Measurements from ENCODE around the gene KRTAP10-3. TPM values are rescaled to one million over a fixed set of nuclear protein-coding genes. Genes with fewer than 3 reads are reported as not detected.
A peak's percentile ranks its signal among the peaks of the same experiment; 100 is the strongest.

KRTAP10-3 gene
- total and polyA plus RNA-seq, 2 of the 13 experiments (the other 11 are each of a cell fraction or from before 2014, with no cell fraction given) = not detected

DNA sequence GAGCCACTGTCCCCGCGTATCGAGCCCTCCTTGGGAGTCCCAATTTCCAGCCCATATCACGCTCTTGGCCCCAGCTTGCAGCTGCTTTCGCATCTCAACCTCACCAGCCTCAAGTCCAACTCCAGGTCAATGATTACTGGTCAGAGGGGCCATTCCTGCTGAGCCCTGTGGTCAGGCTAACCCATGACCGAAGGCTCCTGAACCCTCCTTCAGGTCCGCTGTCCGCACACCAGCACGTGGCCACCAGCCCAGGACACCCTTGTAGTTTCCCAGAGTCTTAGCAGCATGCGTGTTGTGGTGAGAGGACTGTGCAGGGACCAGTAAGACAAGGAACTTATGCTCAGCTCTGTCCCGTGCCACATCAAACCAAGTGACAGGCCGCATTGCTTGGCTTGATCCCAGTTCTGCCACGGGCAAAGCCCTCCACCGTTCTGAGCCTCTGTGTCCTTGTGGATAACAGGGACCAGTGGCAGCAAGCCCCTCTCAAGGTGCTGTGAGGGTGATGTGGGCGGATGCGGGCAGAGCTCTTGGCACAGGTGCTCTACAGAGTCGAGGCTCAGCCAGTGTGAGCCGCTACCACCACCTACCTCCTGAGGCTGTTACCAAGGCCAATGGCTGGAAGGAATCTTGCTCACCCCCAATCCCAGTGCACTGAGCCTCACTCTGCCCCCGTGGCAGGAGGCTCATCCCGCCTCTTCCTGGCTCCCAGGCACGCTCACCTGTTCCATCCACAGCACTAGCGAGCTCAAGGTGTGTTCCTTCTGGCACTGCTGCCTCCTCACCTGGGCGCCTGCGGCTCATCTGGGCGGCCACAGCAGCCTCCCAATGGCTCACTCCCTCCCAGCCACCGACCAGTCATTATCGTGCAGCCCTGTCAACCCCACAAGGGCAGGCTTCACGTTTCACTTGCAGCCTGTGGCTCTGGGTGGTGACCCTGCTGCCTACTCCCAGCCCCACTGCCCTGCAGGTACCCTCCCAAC, 39.0 kb downstream of the KRTAP10-3 start:
- no peak for DNase-seq (ENCODE audit: low spot score)
- H3K27me3 ChIP-seq (ENCODE audit: control insufficient read depth in 1 of 2, insufficient read depth in 2 of 2, low read length in 2 of 2) = no peaks in the 10 kb centered on the region
- FAIRE-seq = no peak
- no peak overlapping the region for H3K9ac ChIP-seq (ENCODE audit: insufficient read depth, low read depth, low read length)
- 90% methylated on average over 15 of the region's 28 CpGs for WGBS (ENCODE audit: low lambda C conversion rate)
- H3K4me1 ChIP-seq (ENCODE audit: insufficient read depth, low read length) = peaks cover 38% of the 10 kb centered on the region
- intact Hi-C loops (cut with micrococcal nuclease; ENCODE audit: unreplicated experiment) (no loop called here), in situ Hi-C loops (cut with HindIII; ENCODE audit: extremely low pct_ligation_motif_present, low pct_unique_long_range_greater_than_20kb) (no loop called here)
- POLR2A ChIA-PET = no interaction called here
- CTCF ChIA-PET (ENCODE audit: low intra/inter-chr PET ratio, low total read pairs) = no interaction called here
- H3K9me3 ChIP-seq (ENCODE audit: low read length) = no peaks in the 10 kb centered on the region
- no peak overlapping the region for H3K4me2 ChIP-seq (ENCODE audit: low read depth, low read length)
- no peak overlapping the region for H3K4me3 ChIP-seq (replicated peaks in 1 of 3; ENCODE audit: insufficient read depth in 1 of 3, low read depth in 2 of 3, low read length in 3 of 3)
- no peaks in the 10 kb centered on the region for H4K20me1 ChIP-seq (ENCODE audit: insufficient read depth, low read length)
- no peaks in the 10 kb centered on the region for H3K36me3 ChIP-seq (replicated peaks in 1 of 2; ENCODE audit: control insufficient read depth in 1 of 2, insufficient read depth in 2 of 2, low read length in 2 of 2)
- no peak for ATAC-seq
- BruUV-seq (replicated peaks) = no TSS peak
- H3K79me2 ChIP-seq (ENCODE audit: insufficient read depth, low read length) = no peaks in the 10 kb centered on the region
- H3K27ac ChIP-seq (ENCODE audit: extremely low read length, insufficient read depth, low read length) = no peak overlapping the region
- TF ChIP-seq ZNF761 (CRISPR knock-in tag; conservative IDR thresholded peaks at IDR 0.05) (no peak), AGO2 (optimal IDR thresholded peaks at IDR 0.05; ENCODE audit: low read depth, low read length) (peak; percentile 71)
- no peak overlapping the region for H2AFZ ChIP-seq (ENCODE audit: low read length)

DNA sequence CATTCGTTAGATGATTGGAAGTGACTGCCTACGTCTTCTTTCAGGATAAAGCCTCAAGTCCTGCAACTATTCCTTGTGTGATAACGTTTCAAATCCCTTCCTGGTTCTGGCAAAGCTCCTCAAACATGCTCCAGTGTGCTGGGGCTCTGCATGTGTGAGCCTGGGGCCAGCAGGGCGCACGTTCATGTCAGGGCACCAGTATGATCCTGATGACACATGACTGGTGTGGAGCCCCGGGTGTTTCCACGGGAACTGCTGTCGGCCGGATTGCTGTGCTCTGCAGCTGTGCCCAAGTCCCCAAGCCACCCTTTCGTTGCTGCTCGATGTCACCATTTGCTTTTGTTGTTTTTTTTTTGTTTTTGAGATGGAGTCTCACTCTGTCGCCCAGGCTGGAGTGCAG, 39.9 kb downstream of the KRTAP10-3 start:
- Histone ChIP-seq H3K4me2 (ENCODE audit: low read depth, low read length) (peak overlapping the region; percentile 57; the same call in 1 of the 2 replicates), H3K79me2 (ENCODE audit: insufficient read depth, low read length) (no peaks in the 10 kb centered on the region), H4K20me1 (ENCODE audit: insufficient read depth, low read length) (no peaks in the 10 kb centered on the region), H3K4me1 (ENCODE audit: insufficient read depth, low read length) (peaks cover 41% of the 10 kb centered on the region), H2AFZ (ENCODE audit: low read length) (no peak overlapping the region), H3K36me3 (replicated peaks in 1 of 2; ENCODE audit: control insufficient read depth in 1 of 2, insufficient read depth in 2 of 2, low read length in 2 of 2) (no peaks in the 10 kb centered on the region), H3K9ac (ENCODE audit: insufficient read depth, low read depth, low read length) (no peak overlapping the region), H3K9me3 (ENCODE audit: low read length) (no peaks in the 10 kb centered on the region), H3K27me3 (ENCODE audit: control insufficient read depth in 1 of 2, insufficient read depth in 2 of 2, low read length in 2 of 2) (no peaks in the 10 kb centered on the region), H3K27ac (ENCODE audit: extremely low read length, insufficient read depth, low read length) (no peak overlapping the region), H3K4me3 (replicated peaks in 1 of 3; ENCODE audit: insufficient read depth in 1 of 3, low read depth in 2 of 3, low read length in 3 of 3) (no peak overlapping the region)
- CTCF ChIA-PET (ENCODE audit: low intra/inter-chr PET ratio, low total read pairs) = no interaction called here
- 91% methylated on average over 12 of the region's 12 CpGs for WGBS (ENCODE audit: low lambda C conversion rate)
- ATAC-seq (no peak), FAIRE-seq (no peak), DNase-seq (ENCODE audit: low spot score) (no peak)
- POLR2A ChIA-PET = interaction anchor here (0.8 kb wide), 1 partner anchor 13 kb away, joined by 4 read pairs; no protein-coding TSS in a partner anchor
- no TSS peak for BruUV-seq (replicated peaks)
- TF ChIP-seq ZC3H13 (CRISPR knock-in tag; IDR thresholded peaks at IDR 0.05) (0 out of 2 replicates have a peak, but pooled peaks have one; percentile 14), ZNF260 (CRISPR knock-in tag; IDR thresholded peaks at IDR 0.05; ENCODE audit: borderline replicate concordance, low read depth) (no peak)
- TF ChIP-seq, protein P1, sequence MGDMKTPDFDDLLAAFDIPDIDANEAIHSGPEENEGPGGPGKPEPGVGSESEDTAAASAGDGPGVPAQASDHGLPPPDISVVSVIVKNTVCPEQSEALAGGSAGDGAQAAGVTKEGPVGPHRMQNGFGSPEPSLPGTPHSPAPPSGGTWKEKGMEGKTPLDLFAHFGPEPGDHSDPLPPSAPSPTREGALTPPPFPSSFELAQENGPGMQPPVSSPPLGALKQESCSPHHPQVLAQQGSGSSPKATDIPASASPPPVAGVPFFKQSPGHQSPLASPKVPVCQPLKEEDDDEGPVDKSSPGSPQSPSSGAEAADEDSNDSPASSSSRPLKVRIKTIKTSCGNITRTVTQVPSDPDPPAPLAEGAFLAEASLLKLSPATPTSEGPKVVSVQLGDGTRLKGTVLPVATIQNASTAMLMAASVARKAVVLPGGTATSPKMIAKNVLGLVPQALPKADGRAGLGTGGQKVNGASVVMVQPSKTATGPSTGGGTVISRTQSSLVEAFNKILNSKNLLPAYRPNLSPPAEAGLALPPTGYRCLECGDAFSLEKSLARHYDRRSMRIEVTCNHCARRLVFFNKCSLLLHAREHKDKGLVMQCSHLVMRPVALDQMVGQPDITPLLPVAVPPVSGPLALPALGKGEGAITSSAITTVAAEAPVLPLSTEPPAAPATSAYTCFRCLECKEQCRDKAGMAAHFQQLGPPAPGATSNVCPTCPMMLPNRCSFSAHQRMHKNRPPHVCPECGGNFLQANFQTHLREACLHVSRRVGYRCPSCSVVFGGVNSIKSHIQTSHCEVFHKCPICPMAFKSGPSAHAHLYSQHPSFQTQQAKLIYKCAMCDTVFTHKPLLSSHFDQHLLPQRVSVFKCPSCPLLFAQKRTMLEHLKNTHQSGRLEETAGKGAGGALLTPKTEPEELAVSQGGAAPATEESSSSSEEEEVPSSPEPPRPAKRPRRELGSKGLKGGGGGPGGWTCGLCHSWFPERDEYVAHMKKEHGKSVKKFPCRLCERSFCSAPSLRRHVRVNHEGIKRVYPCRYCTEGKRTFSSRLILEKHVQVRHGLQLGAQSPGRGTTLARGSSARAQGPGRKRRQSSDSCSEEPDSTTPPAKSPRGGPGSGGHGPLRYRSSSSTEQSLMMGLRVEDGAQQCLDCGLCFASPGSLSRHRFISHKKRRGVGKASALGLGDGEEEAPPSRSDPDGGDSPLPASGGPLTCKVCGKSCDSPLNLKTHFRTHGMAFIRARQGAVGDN (CRISPR knock-in tag; IDR thresholded peaks at IDR 0.05) = 0 out of 2 replicates have a peak, but pooled peaks have one; percentile 2
- in situ Hi-C loops (cut with HindIII; ENCODE audit: extremely low pct_ligation_motif_present, low pct_unique_long_range_greater_than_20kb) = no loop called here
- intact Hi-C loops (cut with micrococcal nuclease; ENCODE audit: unreplicated experiment) = no loop called here
